Transverse colon (tissue), 4 donors: ENCODE data around the gene RBM23.

ENCODE experiments used
- EP300 ChIP-seq: sonication (generic); formaldehyde crosslinking; IDR thresholded peaks from one replicate; pipeline ENCODE4 v1.6.1; 2017; ENCODE audit warnings: antibody characterized with exemption, low read depth
- POLR2AphosphoS5 ChIP-seq, 3 donors: sonication (generic); formaldehyde crosslinking; IDR thresholded peaks; one replicate each; pipeline ENCODE4 v1.6.1; 2016; ENCODE audit warnings: antibody characterized with exemption in 3 of 3
- TF ChIP-seq, protein P1 (sequence below), 5 experiments: fragments of 200-600 bp in 3 of 5; fragments of 450-650 bp in 2 of 5; sonication (generic) in 3 of 5; IDR thresholded peaks; 1 replicate in 2 of 5; 2 replicates in 3 of 5; pipeline ENCODE4 v1.5.1; 2016 to 2017; ENCODE audit warnings: antibody characterized with exemption in 5 of 5, inconsistent platforms in 3 of 5, mild to moderate bottlenecking in 2 of 5, moderate library complexity in 1 of 5

GRCh38 chr14:22877000-22877501, 41.9 kb downstream of the RBM23 start:
- TF ChIP-seq, protein P1, sequence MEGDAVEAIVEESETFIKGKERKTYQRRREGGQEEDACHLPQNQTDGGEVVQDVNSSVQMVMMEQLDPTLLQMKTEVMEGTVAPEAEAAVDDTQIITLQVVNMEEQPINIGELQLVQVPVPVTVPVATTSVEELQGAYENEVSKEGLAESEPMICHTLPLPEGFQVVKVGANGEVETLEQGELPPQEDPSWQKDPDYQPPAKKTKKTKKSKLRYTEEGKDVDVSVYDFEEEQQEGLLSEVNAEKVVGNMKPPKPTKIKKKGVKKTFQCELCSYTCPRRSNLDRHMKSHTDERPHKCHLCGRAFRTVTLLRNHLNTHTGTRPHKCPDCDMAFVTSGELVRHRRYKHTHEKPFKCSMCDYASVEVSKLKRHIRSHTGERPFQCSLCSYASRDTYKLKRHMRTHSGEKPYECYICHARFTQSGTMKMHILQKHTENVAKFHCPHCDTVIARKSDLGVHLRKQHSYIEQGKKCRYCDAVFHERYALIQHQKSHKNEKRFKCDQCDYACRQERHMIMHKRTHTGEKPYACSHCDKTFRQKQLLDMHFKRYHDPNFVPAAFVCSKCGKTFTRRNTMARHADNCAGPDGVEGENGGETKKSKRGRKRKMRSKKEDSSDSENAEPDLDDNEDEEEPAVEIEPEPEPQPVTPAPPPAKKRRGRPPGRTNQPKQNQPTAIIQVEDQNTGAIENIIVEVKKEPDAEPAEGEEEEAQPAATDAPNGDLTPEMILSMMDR (IDR thresholded peaks at IDR 0.05) = no peak
- TF ChIP-seq POLR2AphosphoS5 (IDR thresholded peaks at IDR 0.05) = no peak
- TF ChIP-seq EP300 = no peak
